HEK293 (cell line): ENCODE results near the gene CRAT.

ENCODE experiments used
- CTCF ChIA-PET: fragments of 350-600 bp; formaldehyde crosslinking; extraction: SDS; loops from one replicate; lab custom pipeline; 2021; ENCODE audit warnings: antibody characterized with exemption; lab: Yijun Ruan, JAX
- POLR2A ChIA-PET: fragments of 300-600 bp; formaldehyde crosslinking; extraction: SDS; loops from one replicate; lab custom pipeline; 2020; ENCODE audit warnings: antibody characterized with exemption, inconsistent platforms; lab: Yijun Ruan, JAX
- H3K27ac ChIP-seq: fragments of 200-500 bp; sonication (Bioruptor generic); 2 replicates; pipeline ENCODE4 v1.5.1; 2014; ENCODE audit warnings: low read depth, low read length, control low read depth, inconsistent platforms; ENCODE audit errors: extremely low read depth
- H3K36me3 ChIP-seq, 2 experiments: fragments of 200-500 bp in 1 of 2; sonication (Bioruptor generic) in 1 of 2; 1 replicate in 1 of 2; 2 replicates in 1 of 2; pipeline ENCODE4 v1.5.1; 2014 to 2017; ENCODE audit warnings: inconsistent platforms in 2 of 2, low read length in 2 of 2; ENCODE audit not compliant: control insufficient read depth in 2 of 2, insufficient read depth in 1 of 2
- H3K4me1 ChIP-seq: fragments of 200-500 bp; sonication (Bioruptor generic); 2 replicates; pipeline ENCODE4 v1.5.1; 2014; ENCODE audit warnings: mild to moderate bottlenecking, low read length, inconsistent platforms; ENCODE audit not compliant: control insufficient read depth, insufficient read depth
- H3K4me3 ChIP-seq: 2 replicates; pipeline ENCODE4 v1.5.1; 2011; ENCODE audit warnings: low read depth, mild to moderate bottlenecking, control low read depth, low read length, moderate library complexity
- H3K9me3 ChIP-seq: fragments of 200-500 bp; sonication (Bioruptor generic); 2 replicates; pipeline ENCODE4 v1.5.1; 2014; ENCODE audit warnings: low read depth, low read length, inconsistent platforms; ENCODE audit not compliant: control insufficient read depth, insufficient read depth
- EGR2 ChIP-seq: fragments of 450-650 bp; formaldehyde crosslinking; IDR thresholded peaks from 2 replicates; pipeline ENCODE4 v1.5.1; 2016; ENCODE audit warnings: low read depth, missing biosample characterization, missing genetic modification characterization
- FEZF1 ChIP-seq: fragments of 450-650 bp; formaldehyde crosslinking; IDR thresholded peaks from 2 replicates; pipeline ENCODE4 v1.5.1; 2016; ENCODE audit warnings: missing biosample characterization, missing genetic modification characterization
- KLF16 ChIP-seq: fragments of 450-650 bp; formaldehyde crosslinking; IDR thresholded peaks from 2 replicates; pipeline ENCODE4 v1.5.1; 2017; ENCODE audit warnings: missing biosample characterization, missing genetic modification characterization
- KLF17 ChIP-seq: fragments of 450-650 bp; formaldehyde crosslinking; IDR thresholded peaks from 2 replicates; pipeline ENCODE4 v1.5.1; 2016; ENCODE audit warnings: missing biosample characterization, missing genetic modification characterization
- MZF1 ChIP-seq: fragments of 450-650 bp; formaldehyde crosslinking; IDR thresholded peaks from 2 replicates; pipeline ENCODE4 v1.5.1; 2017; ENCODE audit warnings: missing biosample characterization, missing genetic modification characterization, borderline replicate concordance
- REST ChIP-seq: fragments of 450-650 bp; formaldehyde crosslinking; IDR thresholded peaks from 2 replicates; pipeline ENCODE4 v1.5.1; 2016; ENCODE audit warnings: missing biosample characterization, missing genetic modification characterization
- SP3 ChIP-seq: fragments of 450-650 bp; formaldehyde crosslinking; IDR thresholded peaks from 2 replicates; pipeline ENCODE4 v1.5.1; 2016; ENCODE audit warnings: missing biosample characterization, missing genetic modification characterization
- ZFHX2 ChIP-seq: fragments of 450-650 bp; formaldehyde crosslinking; conservative IDR thresholded peaks from 2 replicates; pipeline ENCODE4 v1.5.1; 2016; ENCODE audit warnings: missing biosample characterization, missing genetic modification characterization
- ZFP41 ChIP-seq: fragments of 450-650 bp; formaldehyde crosslinking; IDR thresholded peaks from 2 replicates; pipeline ENCODE4 v1.5.1; 2016; ENCODE audit warnings: missing biosample characterization, missing genetic modification characterization, borderline replicate concordance
- ZNF112 ChIP-seq: fragments of 450-650 bp; formaldehyde crosslinking; IDR thresholded peaks from 2 replicates; pipeline ENCODE4 v1.5.0; 2017; ENCODE audit warnings: missing biosample characterization, missing genetic modification characterization
- ZNF175 ChIP-seq: fragments of 450-650 bp; formaldehyde crosslinking; IDR thresholded peaks from 2 replicates; pipeline ENCODE4 v1.5.1; 2016; ENCODE audit warnings: missing biosample characterization, missing genetic modification characterization
- ZNF239 ChIP-seq: fragments of 450-650 bp; formaldehyde crosslinking; IDR thresholded peaks from 2 replicates; pipeline ENCODE4 v1.5.1; 2016; ENCODE audit warnings: missing biosample characterization, missing genetic modification characterization
- ZNF302 ChIP-seq: fragments of 450-650 bp; formaldehyde crosslinking; IDR thresholded peaks from 2 replicates; pipeline ENCODE4 v1.5.1; 2016; ENCODE audit warnings: missing biosample characterization, missing genetic modification characterization, low read depth
- ZNF350 ChIP-seq: fragments of 450-650 bp; formaldehyde crosslinking; IDR thresholded peaks from 2 replicates; pipeline ENCODE4 v1.5.0; 2017; ENCODE audit warnings: missing biosample characterization, mild to moderate bottlenecking, missing genetic modification characterization
- ZNF394 ChIP-seq: fragments of 450-650 bp; formaldehyde crosslinking; IDR thresholded peaks from 2 replicates; pipeline ENCODE4 v1.5.1; 2016; ENCODE audit warnings: missing biosample characterization, missing genetic modification characterization, mild to moderate bottlenecking, moderate library complexity, borderline replicate concordance
- ZNF473 ChIP-seq: fragments of 450-650 bp; formaldehyde crosslinking; IDR thresholded peaks from 2 replicates; pipeline ENCODE4 v1.5.1; 2017; ENCODE audit warnings: missing biosample characterization, missing genetic modification characterization
- ZNF513 ChIP-seq: fragments of 450-650 bp; IDR thresholded peaks from 2 replicates; pipeline ENCODE4 v1.5.1; 2018; ENCODE audit warnings: missing biosample characterization, missing genetic modification characterization
- ZNF514 ChIP-seq: fragments of 450-650 bp; formaldehyde crosslinking; IDR thresholded peaks from 2 replicates; pipeline ENCODE4 v1.5.1; 2016; ENCODE audit warnings: missing biosample characterization, missing genetic modification characterization
- ZNF623 ChIP-seq: fragments of 450-650 bp; formaldehyde crosslinking; IDR thresholded peaks from 2 replicates; pipeline ENCODE4 v1.5.1; 2016; ENCODE audit warnings: missing biosample characterization, missing genetic modification characterization
- ZNF660 ChIP-seq: fragments of 450-650 bp; IDR thresholded peaks from 2 replicates; pipeline ENCODE4 v1.5.1; 2018; ENCODE audit warnings: missing biosample characterization, mild to moderate bottlenecking, missing genetic modification characterization
- ZNF768 ChIP-seq: fragments of 450-650 bp; formaldehyde crosslinking; IDR thresholded peaks from 2 replicates; pipeline ENCODE4 v1.5.1; 2018; ENCODE audit warnings: missing biosample characterization, mild to moderate bottlenecking, missing genetic modification characterization
- ZNF837 ChIP-seq: fragments of 450-650 bp; formaldehyde crosslinking; IDR thresholded peaks from 2 replicates; pipeline ENCODE4 v1.5.1; 2016; ENCODE audit warnings: missing biosample characterization, missing genetic modification characterization
- ZSCAN16 ChIP-seq: fragments of 450-650 bp; formaldehyde crosslinking; IDR thresholded peaks from 2 replicates; pipeline ENCODE4 v1.5.1; 2016; ENCODE audit warnings: missing biosample characterization, missing genetic modification characterization

The CRAT gene

GRCh38 chr9:129105857-129106694 lies 4.5 kb downstream of the CRAT start:
- TF ChIP-seq ZFHX2 (tag by site-specific recombination) (peak; percentile 66), ZNF473 (tag by site-specific recombination) (no peak), EGR2 (tag by site-specific recombination) (peak; percentile 85), KLF17 (tag by site-specific recombination) (no peak), ZNF112 (tag by site-specific recombination) (no peak), ZNF350 (tag by site-specific recombination) (no peak), ZNF768 (tag by site-specific recombination) (0 out of 2 replicates have a peak, but pooled peaks have one; percentile 28), FEZF1 (no peak)
- ChIA-PET CTCF (interaction anchor here (0.6 to 0.8 kb wide), 3 partner anchors 9 to 37 kb away, joined by 3 to 4 read pairs (median 4); no protein-coding TSS in a partner anchor), POLR2A (interaction anchor here (0.8 kb wide), 2 partner anchors 7 to 25 kb away, joined by 3 read pairs; partner anchors contain the start of gene DOLPP1)
- Histone ChIP-seq H3K36me3 (peaks cover 0 to 8% of the 10 kb centered on the region in 2 experiments; a peak in 1 of 3 replicates), H3K9me3 (no peaks in the 10 kb centered on the region), H3K27ac (no peak overlapping the region), H3K4me3 (no peak overlapping the region), H3K4me1 (no peaks in the 10 kb centered on the region)

GRCh38 chr9:129104051-129104450 lies 6.5 kb downstream of the CRAT start:
- POLR2A ChIA-PET: interaction anchor here (0.5 kb wide), 1 partner anchor 72 kb away, joined by 8 read pairs; no protein-coding TSS in a partner anchor
- Histone ChIP-seq H3K27ac (no peak overlapping the region), H3K4me1 (no peaks in the 10 kb centered on the region), H3K9me3 (no peaks in the 10 kb centered on the region), H3K4me3 (no peak overlapping the region), H3K36me3 (peaks cover 0 to 8% of the 10 kb centered on the region in 2 experiments; a peak in 1 of 3 replicates)
- TF ChIP-seq ZNF514 (tag by site-specific recombination): no peak
- no peak for TF ChIP-seq ZFHX2 (tag by site-specific recombination)
- TF ChIP-seq ZNF175 (tag by site-specific recombination): no peak
- TF ChIP-seq REST: no peak
- TF ChIP-seq MZF1: no peak
- TF ChIP-seq ZNF660: no peak
- TF ChIP-seq ZNF623: no peak
- no peak for TF ChIP-seq ZNF394 (tag by site-specific recombination)
- TF ChIP-seq ZNF239 (tag by site-specific recombination): no peak
- no peak for TF ChIP-seq ZSCAN16 (tag by site-specific recombination)
- no peak for TF ChIP-seq ZNF302 (tag by site-specific recombination)
- no peak for TF ChIP-seq ZNF513 (tag by site-specific recombination)
- no peak for TF ChIP-seq ZFP41 (tag by site-specific recombination)
- TF ChIP-seq SP3: no peak
- TF ChIP-seq KLF16 (tag by site-specific recombination): no peak
- TF ChIP-seq ZNF837 (tag by site-specific recombination): no peak
- CTCF ChIA-PET: interaction anchor here (1.2 kb wide), 1 partner anchor 28 kb away, joined by 3 read pairs; no protein-coding TSS in a partner anchor
